ENCODE results near the gene ICAM1.

- no peak for TF ChIP-seq CTCF (conservative IDR thresholded peaks at IDR 0.05)
- TF ChIP-seq ZFX (IDR thresholded peaks at IDR 0.05): no peak
Observed at GRCh38 chr19:10222201-10222890, 48.6 kb upstream of the ICAM1 start.
